Measurements from ENCODE around the gene MYMK.

MYMK gene

DNA sequence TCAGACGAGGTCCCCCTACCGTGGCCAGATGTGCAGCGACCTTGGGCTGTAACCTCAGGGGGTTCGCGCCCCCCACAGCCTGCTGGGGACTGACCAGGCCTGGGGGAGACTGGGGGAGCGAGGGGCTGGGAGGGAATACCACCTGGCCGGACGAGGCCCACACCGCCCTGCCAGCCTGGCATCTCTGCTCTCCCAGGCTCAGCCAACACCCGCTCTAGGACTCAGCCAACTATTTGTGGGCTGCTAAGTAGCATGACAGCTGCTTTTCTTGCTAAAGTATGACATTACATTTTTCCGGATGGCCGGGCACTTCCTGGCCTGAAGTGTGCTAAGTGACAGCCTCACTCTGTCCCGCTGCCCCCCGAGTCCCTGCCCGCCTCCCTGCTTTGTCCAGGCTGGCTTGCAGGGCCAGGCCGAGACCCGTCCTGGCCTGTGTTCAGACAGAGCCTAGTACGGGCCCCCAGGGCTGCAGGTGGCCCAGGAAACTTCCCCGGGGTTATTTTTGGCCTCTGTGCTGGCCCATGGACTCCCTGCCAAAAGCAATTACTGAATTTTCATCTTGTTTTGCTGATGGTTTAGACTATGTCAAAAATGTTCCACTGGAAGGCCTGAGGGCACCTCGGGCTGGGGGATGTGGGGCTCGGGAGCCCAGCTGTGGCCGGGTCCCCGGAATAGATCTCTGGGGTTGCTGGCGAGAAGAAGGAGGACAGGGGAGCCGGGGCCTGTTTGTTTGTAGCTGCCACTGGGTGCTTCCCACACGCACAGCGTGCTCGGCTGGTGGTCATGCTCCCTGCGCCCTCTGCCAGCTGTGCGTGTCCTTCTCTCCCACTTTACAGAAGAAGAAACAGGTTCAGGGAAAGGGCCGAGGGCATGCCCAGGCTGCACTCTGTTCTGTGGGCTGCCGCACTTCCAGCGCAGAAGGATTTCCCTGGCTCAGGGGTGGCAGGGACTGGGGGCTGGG is 32.4 kb downstream of the MYMK start:
- TF ChIP-seq, protein P1, sequence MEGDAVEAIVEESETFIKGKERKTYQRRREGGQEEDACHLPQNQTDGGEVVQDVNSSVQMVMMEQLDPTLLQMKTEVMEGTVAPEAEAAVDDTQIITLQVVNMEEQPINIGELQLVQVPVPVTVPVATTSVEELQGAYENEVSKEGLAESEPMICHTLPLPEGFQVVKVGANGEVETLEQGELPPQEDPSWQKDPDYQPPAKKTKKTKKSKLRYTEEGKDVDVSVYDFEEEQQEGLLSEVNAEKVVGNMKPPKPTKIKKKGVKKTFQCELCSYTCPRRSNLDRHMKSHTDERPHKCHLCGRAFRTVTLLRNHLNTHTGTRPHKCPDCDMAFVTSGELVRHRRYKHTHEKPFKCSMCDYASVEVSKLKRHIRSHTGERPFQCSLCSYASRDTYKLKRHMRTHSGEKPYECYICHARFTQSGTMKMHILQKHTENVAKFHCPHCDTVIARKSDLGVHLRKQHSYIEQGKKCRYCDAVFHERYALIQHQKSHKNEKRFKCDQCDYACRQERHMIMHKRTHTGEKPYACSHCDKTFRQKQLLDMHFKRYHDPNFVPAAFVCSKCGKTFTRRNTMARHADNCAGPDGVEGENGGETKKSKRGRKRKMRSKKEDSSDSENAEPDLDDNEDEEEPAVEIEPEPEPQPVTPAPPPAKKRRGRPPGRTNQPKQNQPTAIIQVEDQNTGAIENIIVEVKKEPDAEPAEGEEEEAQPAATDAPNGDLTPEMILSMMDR (IDR thresholded peaks at IDR 0.05; ENCODE audit: low read depth, low read length) = no peak
- no peak overlapping the region for H3K4me3 ChIP-seq (ENCODE audit: low read depth, low read length)
- in situ Hi-C loops (cut with HindIII; ENCODE audit: low sequenced_read_pairs) = no loop called here
- DNase-seq (ENCODE audit: low read depth, low spot score) = no peak

DNA sequence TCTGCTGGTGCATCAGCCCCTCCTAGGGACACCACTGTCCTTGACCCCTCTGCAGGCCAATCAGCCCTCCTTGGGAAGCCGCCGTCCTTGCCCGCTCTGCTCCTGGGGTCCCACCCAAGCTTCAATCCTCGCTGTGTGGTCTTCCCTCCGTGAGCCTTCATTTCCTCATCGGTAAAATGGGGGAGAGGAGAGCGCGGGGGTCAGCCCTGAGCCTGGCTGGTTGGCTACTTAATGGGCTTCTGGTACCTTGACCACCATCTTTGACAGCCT is 33.2 kb downstream of the MYMK start:
- no peak overlapping the region for H3K4me3 ChIP-seq (ENCODE audit: low read depth, low read length)
- DNase-seq (ENCODE audit: low read depth, low spot score) = no peak
- in situ Hi-C loops (cut with HindIII; ENCODE audit: low sequenced_read_pairs) = no loop called here
- TF ChIP-seq, protein P1 (IDR thresholded peaks at IDR 0.05; ENCODE audit: low read depth, low read length) = no peak

DNA sequence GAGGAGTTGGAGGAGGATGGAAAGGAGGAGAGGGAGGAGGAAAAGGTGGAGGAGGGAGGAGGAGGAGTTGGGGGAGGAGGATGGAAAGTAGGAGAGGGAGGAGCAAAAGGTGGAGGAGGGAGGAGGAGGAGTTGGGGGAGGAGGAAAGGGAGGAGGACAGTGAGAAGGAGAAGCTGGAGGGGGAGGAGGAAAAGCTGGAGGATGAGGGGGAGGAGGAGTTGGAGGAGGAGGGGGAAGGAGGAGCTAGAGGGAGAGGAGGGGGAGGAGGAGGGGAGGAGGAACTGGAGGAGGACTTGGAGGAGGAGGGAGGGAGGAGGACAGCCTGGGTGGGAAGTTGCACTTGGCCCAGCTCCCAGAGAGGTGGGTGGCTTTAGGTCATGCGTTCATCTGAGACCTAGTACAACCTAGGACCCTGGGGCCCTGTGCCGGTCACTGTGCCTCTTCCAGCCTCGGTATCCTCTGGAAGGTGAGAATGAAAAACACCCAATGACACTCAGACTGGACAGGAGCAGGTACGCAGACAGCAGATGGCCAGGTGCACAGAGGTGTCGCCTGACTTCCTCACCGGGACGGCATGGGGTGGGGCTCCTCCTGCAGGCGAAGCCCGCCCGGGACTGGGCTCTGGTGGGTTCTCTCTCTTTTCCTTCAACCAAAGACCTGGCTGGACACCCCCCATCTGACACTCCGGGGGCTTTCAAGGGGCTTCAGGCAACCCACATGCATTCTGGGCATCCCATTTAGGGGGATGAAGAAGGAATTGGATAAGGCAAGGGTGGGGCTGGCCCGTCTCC is 33.7 kb downstream of the MYMK start:
- in situ Hi-C loops (cut with HindIII; ENCODE audit: low sequenced_read_pairs) = no loop called here
- no peak overlapping the region for H3K4me3 ChIP-seq (ENCODE audit: low read depth, low read length)
- TF ChIP-seq, protein P1 (IDR thresholded peaks at IDR 0.05; ENCODE audit: low read depth, low read length) = no peak
- DNase-seq (ENCODE audit: low read depth, low spot score) = no peak

- no peak overlapping the region for H3K4me3 ChIP-seq (ENCODE audit: low read depth, low read length)
- no peak for DNase-seq (ENCODE audit: low read depth, low spot score)
- in situ Hi-C loops (cut with HindIII; ENCODE audit: low sequenced_read_pairs) = no loop called here
- TF ChIP-seq, protein P1 (IDR thresholded peaks at IDR 0.05; ENCODE audit: low read depth, low read length) = no peak
These were observed 34.5 kb downstream of the MYMK start for GRCh38 chr9:133490201-133490681.

DNA sequence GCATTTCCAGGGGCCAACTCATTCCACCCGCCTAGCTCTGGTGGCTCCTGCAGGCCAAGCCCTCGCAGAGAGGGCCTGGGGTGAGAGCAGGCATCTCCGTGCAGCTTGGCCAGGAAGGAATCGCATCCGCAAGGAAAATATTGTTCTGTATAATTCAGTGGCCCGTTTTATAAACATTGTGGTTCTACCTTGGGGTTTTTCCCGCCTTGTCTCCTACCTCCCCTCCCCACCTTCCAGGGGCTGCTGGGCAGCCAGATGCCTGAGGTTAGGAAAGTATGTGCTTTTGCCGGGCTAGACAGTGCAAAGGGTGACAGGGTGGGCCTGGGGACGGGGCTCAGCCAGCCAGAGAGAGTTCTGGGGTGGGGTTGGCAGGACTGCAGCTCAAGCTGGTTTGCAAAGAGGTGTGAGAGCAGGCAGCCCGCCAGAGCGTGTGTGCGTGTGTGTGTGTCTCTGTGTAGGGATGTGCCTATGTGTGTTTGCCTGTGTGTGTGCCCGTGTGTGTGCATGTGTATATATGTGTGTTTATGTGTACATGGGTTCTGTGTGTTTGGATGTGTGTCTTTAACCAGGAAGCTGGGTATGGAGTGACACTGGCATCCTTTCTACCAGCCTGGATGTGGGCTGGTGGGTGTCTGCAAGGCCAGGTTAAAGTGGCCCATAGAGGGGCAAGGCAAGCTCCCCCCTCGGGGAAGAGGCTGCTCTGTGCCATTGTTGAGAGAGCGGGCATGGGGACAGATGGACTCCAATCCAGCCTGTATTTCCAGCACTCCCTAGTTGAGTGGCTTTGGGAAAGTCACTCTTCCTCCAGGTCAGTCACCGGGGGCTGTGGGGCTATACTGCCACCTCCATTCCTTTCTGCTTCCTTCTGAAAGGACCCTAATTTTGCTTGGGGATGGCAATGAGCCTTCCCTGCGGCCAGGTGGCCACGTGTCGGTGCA is 35.2 kb downstream of the MYMK start:
- in situ Hi-C loops (cut with HindIII; ENCODE audit: low sequenced_read_pairs) = no loop called here
- DNase-seq (ENCODE audit: low read depth, low spot score) = no peak
- TF ChIP-seq, protein P1 (IDR thresholded peaks at IDR 0.05; ENCODE audit: low read depth, low read length) = no peak
- H3K4me3 ChIP-seq (ENCODE audit: low read depth, low read length) = no peak overlapping the region

Data from astrocyte of the spinal cord (primary cell).